GM23248 (cell line): ENCODE data around the gene DLG1.

ENCODE experiments used
- EZH2 ChIP-seq: fragments of 200-600 bp; sonication (generic); IDR thresholded peaks from 2 replicates; pipeline ENCODE4 v1.6.1; 2018; ENCODE audit warnings: antibody characterized with exemption, mild to moderate bottlenecking; ENCODE audit not compliant: insufficient read depth, poor library complexity, severe bottlenecking
- EZH2phosphoT487 ChIP-seq: fragments of 200-600 bp; sonication (generic); IDR thresholded peaks from 2 replicates; pipeline ENCODE4 v1.6.1; 2018; ENCODE audit warnings: antibody characterized with exemption, moderate library complexity, mild to moderate bottlenecking, low read depth; ENCODE audit not compliant: insufficient read depth

DNA sequence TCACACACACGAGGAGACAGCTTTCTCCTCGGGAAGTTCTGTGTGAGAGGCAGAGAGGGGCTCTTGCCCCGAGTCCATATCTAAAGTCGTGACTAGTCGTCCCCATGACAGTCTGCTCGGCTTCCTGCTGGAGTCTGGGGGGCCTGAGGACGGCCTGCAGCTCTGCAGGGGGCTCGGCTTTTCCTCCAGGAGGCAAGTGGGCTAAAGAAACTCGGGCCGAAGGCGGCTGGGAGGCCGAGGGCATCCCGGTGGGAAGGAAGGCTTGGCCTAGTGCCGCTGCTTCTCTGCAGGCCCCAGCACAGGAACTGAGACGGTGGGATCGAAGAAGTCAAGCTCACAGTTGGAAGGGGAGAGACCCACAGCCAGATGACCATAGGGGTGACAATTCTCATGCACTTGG lies 304.4 kb downstream of the DLG1 start:
- TF ChIP-seq EZH2 (no peak), EZH2phosphoT487 (no peak)
